ENCODE data around the gene KRTAP10-8.

DNA sequence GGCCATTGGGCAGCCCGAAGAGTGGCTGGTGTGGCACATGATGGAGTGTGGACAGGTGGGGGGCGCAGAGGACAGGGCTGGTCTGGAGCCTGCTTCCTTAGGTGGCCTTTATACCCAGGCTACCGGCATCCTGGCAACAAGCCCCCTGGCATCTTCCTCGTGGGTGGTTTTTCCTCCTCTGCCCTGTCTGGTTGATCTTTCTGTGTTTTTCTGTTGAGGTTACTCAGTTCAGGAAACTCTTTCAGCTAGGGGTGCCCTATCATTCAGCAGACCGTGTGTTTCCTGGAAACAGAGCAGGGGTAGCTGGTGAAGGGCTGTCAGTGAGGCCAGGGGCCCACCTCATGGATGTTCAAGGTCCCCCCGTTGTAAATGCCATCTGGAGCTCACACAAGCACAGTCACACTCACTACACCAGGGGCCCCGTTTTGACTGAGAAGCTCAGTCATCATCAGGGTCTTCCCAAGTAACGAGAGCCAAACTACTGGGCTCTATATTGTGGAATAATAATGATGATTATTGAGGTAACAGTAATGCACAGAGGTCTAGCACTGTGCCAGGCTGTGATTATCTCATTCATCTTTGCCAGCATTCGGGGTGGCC lies 42.8 kb downstream of the KRTAP10-8 start, which contains the start of gene KRTAP12-4:
- TF ChIP-seq GATA2 (IDR thresholded peaks at IDR 0.05; ENCODE audit: low read depth, low read length) = no peak
- no peak for TF ChIP-seq GATA3 (IDR thresholded peaks at IDR 0.05; ENCODE audit: low read depth, low read length)
